ENCODE results near the gene CAMTA1. TPM values are rescaled to one million over a fixed set of nuclear protein-coding genes. Genes with fewer than 3 reads are reported as not detected.

CAMTA1 gene
- total RNA-seq, 1 donor from 2014 or later, result 81.6 TPM

GRCh38 chr1:7616953-7617352, 831.7 kb downstream of the CAMTA1 start:
- H3K4me3 Mint-ChIP-seq (ENCODE audit: unreplicated experiment), result no peak overlapping the region
- no peak for DNase-seq (ENCODE audit: extremely low spot score, unreplicated experiment)
- no peak overlapping the region for H3K27ac Mint-ChIP-seq (ENCODE audit: unreplicated experiment)
- H3K9me3 Mint-ChIP-seq (ENCODE audit: unreplicated experiment), result no peaks in the 10 kb centered on the region
- H3K27me3 Mint-ChIP-seq (ENCODE audit: unreplicated experiment), result peaks cover 18% of the 10 kb centered on the region
- no peaks in the 10 kb centered on the region for H3K36me3 Mint-ChIP-seq (ENCODE audit: unreplicated experiment)
- TF ChIP-seq CTCF (IDR thresholded peaks at IDR 0.05), result no peak
- no peaks in the 10 kb centered on the region for H3K4me1 Mint-ChIP-seq (ENCODE audit: unreplicated experiment)

- no peak for TF ChIP-seq CTCF (IDR thresholded peaks at IDR 0.05)
- Mint-ChIP-seq H3K9me3 (ENCODE audit: unreplicated experiment) (no peaks in the 10 kb centered on the region), H3K27me3 (ENCODE audit: unreplicated experiment) (peaks cover 26% of the 10 kb centered on the region)
These were observed 832.6 kb downstream of the CAMTA1 start for GRCh38 chr1:7617826-7618225.

GRCh38 chr1:7620196-7620595, 834.9 kb downstream of the CAMTA1 start:
- no peaks in the 10 kb centered on the region for H3K4me1 Mint-ChIP-seq (ENCODE audit: unreplicated experiment)
- TF ChIP-seq CTCF (IDR thresholded peaks at IDR 0.05), result no peak
- DNase-seq (ENCODE audit: extremely low spot score, unreplicated experiment), result no peak
- H3K9me3 Mint-ChIP-seq (ENCODE audit: unreplicated experiment), result no peaks in the 10 kb centered on the region
- no peak overlapping the region for H3K4me3 Mint-ChIP-seq (ENCODE audit: unreplicated experiment)
- no peaks in the 10 kb centered on the region for H3K36me3 Mint-ChIP-seq (ENCODE audit: unreplicated experiment)
- no peak overlapping the region for H3K27ac Mint-ChIP-seq (ENCODE audit: unreplicated experiment)
- H3K27me3 Mint-ChIP-seq (ENCODE audit: unreplicated experiment), result peaks cover 48% of the 10 kb centered on the region

More at GRCh38 chr1:7617826-7618225, 832.6 kb downstream of the CAMTA1 start:
- Mint-ChIP-seq H3K4me3 (ENCODE audit: unreplicated experiment) (no peak overlapping the region), H3K4me1 (ENCODE audit: unreplicated experiment) (no peaks in the 10 kb centered on the region), H3K27ac (ENCODE audit: unreplicated experiment) (no peak overlapping the region), H3K36me3 (ENCODE audit: unreplicated experiment) (no peaks in the 10 kb centered on the region)
- DNase-seq (ENCODE audit: extremely low spot score, unreplicated experiment), result no peak

- Mint-ChIP-seq H3K36me3 (ENCODE audit: unreplicated experiment) (no peaks in the 10 kb centered on the region), H3K4me1 (ENCODE audit: unreplicated experiment) (no peaks in the 10 kb centered on the region), H3K27me3 (ENCODE audit: unreplicated experiment) (peaks cover 59% of the 10 kb centered on the region), H3K9me3 (ENCODE audit: unreplicated experiment) (no peaks in the 10 kb centered on the region), H3K4me3 (ENCODE audit: unreplicated experiment) (no peak overlapping the region), H3K27ac (ENCODE audit: unreplicated experiment) (no peak overlapping the region)
- no peak for TF ChIP-seq CTCF (IDR thresholded peaks at IDR 0.05)
- DNase-seq (ENCODE audit: extremely low spot score, unreplicated experiment), result no peak
These were observed 836.3 kb downstream of the CAMTA1 start for GRCh38 chr1:7621334-7622219.

GRCh38 chr1:7623842-7624241, 838.6 kb downstream of the CAMTA1 start:
- Mint-ChIP-seq H3K27me3 (ENCODE audit: unreplicated experiment) (peaks cover 73% of the 10 kb centered on the region), H3K4me1 (ENCODE audit: unreplicated experiment) (no peaks in the 10 kb centered on the region), H3K27ac (ENCODE audit: unreplicated experiment) (no peak overlapping the region), H3K36me3 (ENCODE audit: unreplicated experiment) (no peaks in the 10 kb centered on the region), H3K4me3 (ENCODE audit: unreplicated experiment) (no peak overlapping the region), H3K9me3 (ENCODE audit: unreplicated experiment) (no peaks in the 10 kb centered on the region)
- DNase-seq (ENCODE audit: extremely low spot score, unreplicated experiment), result no peak
- TF ChIP-seq CTCF (IDR thresholded peaks at IDR 0.05), result no peak
